Calu3 (cell line): Measurements from ENCODE around the gene GMFB. TPM values are rescaled to one million over a fixed set of nuclear protein-coding genes. Genes with fewer than 3 reads are reported as not detected.

Source experiments
- BruUV-seq: library from RNA; stranded (reverse); fragments of 400-500 nt; replicated peaks from 2 replicates; lab custom pipeline; 2021; lab: Mats Ljungman, UMichigan
- CTCF ChIA-PET: fragments of 300-600 bp; sonication (Branson Sonifier 250); formaldehyde crosslinking; loops from one replicate; lab custom pipeline; 2022; ENCODE audit warnings: antibody characterized with exemption; lab: Charles Lee
- DNase-seq: peaks from one replicate; pipeline ENCODE4 v3.0.0; 2022
- H3K27ac Mint-ChIP-seq: one replicate; pipeline ENCODE4 v1.8.0; 2022; ENCODE audit warnings: mixed read lengths; ENCODE audit not compliant: unreplicated experiment
- H3K27me3 Mint-ChIP-seq: one replicate; pipeline ENCODE4 v1.8.0; 2022; ENCODE audit warnings: mixed read lengths; ENCODE audit not compliant: unreplicated experiment
- H3K36me3 Mint-ChIP-seq: one replicate; pipeline ENCODE4 v1.8.0; 2022; ENCODE audit warnings: mild to moderate bottlenecking, moderate library complexity, mixed read lengths; ENCODE audit not compliant: insufficient read depth, unreplicated experiment
- H3K4me1 Mint-ChIP-seq: one replicate; pipeline ENCODE4 v1.8.0; 2022; ENCODE audit warnings: mild to moderate bottlenecking, low read depth, mixed read lengths; ENCODE audit not compliant: unreplicated experiment
- H3K4me3 Mint-ChIP-seq: one replicate; pipeline ENCODE4 v1.8.0; 2022; ENCODE audit warnings: mild to moderate bottlenecking, low read depth, moderate library complexity, mixed read lengths; ENCODE audit not compliant: unreplicated experiment
- H3K9me3 Mint-ChIP-seq: one replicate; pipeline ENCODE4 v1.8.0; 2022; ENCODE audit warnings: low read depth, mixed read lengths; ENCODE audit not compliant: unreplicated experiment
- intact Hi-C: fragments of 100-400 bp; cut with micrococcal nuclease; formaldehyde crosslinking; loops from one replicate; pipeline ENCODE4 v1.10.0; 2022; ENCODE audit not compliant: unreplicated experiment
- total RNA-seq: library from RNA; stranded (reverse); gene quantifications from 2 replicates; pipeline ENCODE4 v1.2.3, GENCODE V29; 2022
- TF ChIP-seq, protein P1 (sequence below): fragments of 200-600 bp; IDR thresholded peaks from one replicate; pipeline ENCODE4 v1.8.0; 2022; ENCODE audit warnings: antibody characterized with exemption; ENCODE audit not compliant: unreplicated experiment

GMFB gene
- total RNA-seq, 1 experiment from 2014 or later, result 39.2 TPM

DNA sequence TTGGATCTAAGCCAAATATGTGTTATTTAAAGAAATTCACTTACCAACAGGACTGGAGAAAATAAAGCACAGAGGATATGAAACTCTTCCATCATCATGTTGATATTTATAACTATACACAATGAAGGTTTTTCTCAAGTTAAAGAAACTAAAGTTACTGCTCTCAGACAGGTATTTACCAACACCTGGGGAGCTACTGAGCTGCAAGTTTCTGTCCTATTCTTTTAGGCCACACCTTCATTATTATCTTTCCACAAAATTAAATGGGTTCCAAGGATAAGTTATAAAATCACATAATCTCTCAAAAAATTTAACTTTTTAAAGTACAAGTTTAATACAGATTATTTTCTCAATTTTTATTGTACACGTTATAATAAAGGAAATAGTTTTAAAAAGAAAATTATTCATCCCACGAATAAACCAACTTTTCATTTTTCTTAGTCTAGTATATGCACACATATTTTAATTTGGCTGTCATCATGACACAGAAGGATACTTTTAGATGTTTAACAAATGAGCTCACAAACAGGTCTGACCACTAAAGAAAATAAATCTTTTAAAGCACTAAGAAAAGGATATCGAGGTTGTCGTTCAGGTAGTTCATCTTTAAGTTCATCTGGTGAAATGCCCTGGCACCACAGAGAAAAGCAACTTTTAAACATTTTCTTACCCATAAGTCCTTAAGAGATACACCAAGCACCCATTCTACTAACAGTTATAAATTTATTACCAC is 7.8 kb downstream of the GMFB start:
- CTCF ChIA-PET, result interaction anchor here (0.5 kb wide), 1 partner anchor 1785 kb away, joined by 3 read pairs; no protein-coding TSS in a partner anchor
- intact Hi-C loops, result loop anchor here (5.0 kb wide), 1 partner anchor 34 kb away; no protein-coding TSS in a partner anchor
- TF ChIP-seq, protein P1, sequence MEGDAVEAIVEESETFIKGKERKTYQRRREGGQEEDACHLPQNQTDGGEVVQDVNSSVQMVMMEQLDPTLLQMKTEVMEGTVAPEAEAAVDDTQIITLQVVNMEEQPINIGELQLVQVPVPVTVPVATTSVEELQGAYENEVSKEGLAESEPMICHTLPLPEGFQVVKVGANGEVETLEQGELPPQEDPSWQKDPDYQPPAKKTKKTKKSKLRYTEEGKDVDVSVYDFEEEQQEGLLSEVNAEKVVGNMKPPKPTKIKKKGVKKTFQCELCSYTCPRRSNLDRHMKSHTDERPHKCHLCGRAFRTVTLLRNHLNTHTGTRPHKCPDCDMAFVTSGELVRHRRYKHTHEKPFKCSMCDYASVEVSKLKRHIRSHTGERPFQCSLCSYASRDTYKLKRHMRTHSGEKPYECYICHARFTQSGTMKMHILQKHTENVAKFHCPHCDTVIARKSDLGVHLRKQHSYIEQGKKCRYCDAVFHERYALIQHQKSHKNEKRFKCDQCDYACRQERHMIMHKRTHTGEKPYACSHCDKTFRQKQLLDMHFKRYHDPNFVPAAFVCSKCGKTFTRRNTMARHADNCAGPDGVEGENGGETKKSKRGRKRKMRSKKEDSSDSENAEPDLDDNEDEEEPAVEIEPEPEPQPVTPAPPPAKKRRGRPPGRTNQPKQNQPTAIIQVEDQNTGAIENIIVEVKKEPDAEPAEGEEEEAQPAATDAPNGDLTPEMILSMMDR, result no peak
- no peak for DNase-seq
- Mint-ChIP-seq H3K9me3 (no peaks in the 10 kb centered on the region), H3K4me3 (no peak overlapping the region), H3K36me3 (no peaks in the 10 kb centered on the region), H3K27me3 (no peaks in the 10 kb centered on the region), H3K27ac (no peak overlapping the region), H3K4me1 (peaks cover 37% of the 10 kb centered on the region)
- BruUV-seq, result no TSS peak

DNA sequence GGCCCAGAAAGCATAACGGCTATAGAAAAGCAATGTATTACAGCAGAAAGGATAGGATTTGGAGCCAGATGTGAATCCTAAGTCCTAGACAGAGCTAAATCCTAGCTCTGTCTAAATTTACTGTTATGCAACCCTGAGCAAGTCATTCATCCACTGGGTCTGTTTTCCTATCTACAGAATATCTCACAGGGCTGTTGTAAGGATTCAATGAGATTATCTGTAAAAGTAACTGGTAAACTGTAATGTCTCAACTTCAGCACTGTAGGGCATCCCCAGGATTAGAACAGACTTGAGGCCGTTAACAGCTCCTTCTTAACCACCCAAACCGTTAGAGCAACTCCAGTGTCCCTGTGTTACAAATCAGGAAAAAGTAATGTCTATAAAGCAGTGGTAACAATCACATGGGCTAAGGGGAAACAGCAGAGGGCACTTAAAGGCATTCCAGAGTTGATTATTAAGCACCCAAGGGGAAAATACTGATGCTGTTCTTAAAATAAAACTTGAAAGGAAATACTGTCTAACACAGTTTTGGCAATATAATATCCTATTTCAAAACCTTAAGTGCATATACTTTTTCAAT is 10.1 kb downstream of the GMFB start:
- Mint-ChIP-seq H3K36me3 (no peaks in the 10 kb centered on the region), H3K27ac (no peak overlapping the region)

DNA sequence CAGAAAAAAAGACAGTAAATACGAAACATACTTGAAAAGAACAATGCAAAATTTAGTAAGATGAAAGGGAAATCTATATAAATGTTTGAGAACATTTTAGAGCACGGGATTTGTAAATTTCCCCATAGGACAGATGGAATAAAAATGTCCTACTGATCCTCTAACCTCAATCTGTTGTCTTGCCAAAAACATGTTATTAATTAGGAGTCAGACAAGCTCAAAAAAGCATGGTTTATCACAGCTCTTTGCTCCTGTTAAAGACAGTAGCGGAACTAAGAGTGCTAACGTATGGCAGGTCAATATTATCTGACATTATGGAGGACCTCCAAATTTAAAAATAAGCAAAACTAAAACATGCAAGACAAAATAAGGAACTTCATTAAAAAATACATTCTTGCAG is 12.9 kb downstream of the GMFB start:
- DNase-seq, result no peak
- Mint-ChIP-seq H3K27ac (no peak overlapping the region), H3K36me3 (no peaks in the 10 kb centered on the region), H3K27me3 (no peaks in the 10 kb centered on the region), H3K4me3 (no peak overlapping the region), H3K4me1 (peaks cover 4% of the 10 kb centered on the region), H3K9me3 (no peaks in the 10 kb centered on the region)
- intact Hi-C loops, result no loop called here
- CTCF ChIA-PET, result no interaction called here
- BruUV-seq, result no TSS peak
- TF ChIP-seq, protein P1, result no peak

More for the DNA sequence above, 10.1 kb downstream of the GMFB start:
- DNase-seq, result no peak
- peaks cover 26% of the 10 kb centered on the region for H3K4me1 Mint-ChIP-seq
- CTCF ChIA-PET, result interaction anchor here (0.5 kb wide), 1 partner anchor 241 kb away, joined by 3 read pairs; no protein-coding TSS in a partner anchor
- TF ChIP-seq, protein P1, result no peak
- intact Hi-C loops, result no loop called here
- no peak overlapping the region for H3K4me3 Mint-ChIP-seq
- H3K9me3 Mint-ChIP-seq, result no peaks in the 10 kb centered on the region
- BruUV-seq, result no TSS peak
- H3K27me3 Mint-ChIP-seq, result no peaks in the 10 kb centered on the region

DNA sequence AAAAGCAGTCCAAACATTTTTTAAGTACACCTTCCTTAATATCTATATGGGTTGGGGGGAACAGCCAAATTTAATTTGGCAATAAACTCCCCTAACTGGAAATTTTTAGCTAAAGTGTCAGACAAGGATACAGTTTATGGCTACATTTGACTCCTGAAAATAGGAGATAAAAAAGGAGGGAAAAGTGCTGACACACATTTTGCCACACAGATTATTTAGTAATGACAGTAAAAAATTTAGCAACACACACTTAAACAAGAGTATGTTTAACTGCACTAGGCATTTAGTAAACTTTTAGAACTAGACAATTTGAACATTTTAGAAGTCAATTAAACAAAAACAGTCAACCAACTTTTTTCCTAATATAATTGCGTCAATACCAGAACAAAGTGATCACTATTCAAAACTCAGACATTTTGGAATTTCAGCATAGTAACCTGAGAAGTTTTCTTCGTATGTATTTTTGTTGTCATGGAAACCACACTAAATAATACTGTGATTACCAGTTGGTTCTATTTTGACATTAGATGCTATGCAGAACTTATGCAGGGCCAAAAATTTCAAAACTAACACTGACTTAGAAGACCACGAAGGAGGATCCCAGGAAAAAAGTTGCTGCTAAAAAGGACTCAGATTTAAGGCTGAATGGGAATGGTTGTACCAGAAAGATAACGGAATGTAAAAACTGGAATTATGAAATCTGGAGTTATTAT is 13.4 kb downstream of the GMFB start:
- Mint-ChIP-seq H3K27me3 (no peaks in the 10 kb centered on the region), H3K36me3 (no peaks in the 10 kb centered on the region), H3K27ac (no peak overlapping the region), H3K9me3 (no peaks in the 10 kb centered on the region), H3K4me1 (peaks cover 10% of the 10 kb centered on the region), H3K4me3 (no peak overlapping the region)
- CTCF ChIA-PET, result no interaction called here
- no TSS peak for BruUV-seq
- intact Hi-C loops, result no loop called here
- TF ChIP-seq, protein P1, result no peak
- no peak for DNase-seq
